GM12878 (cell line): ENCODE results near the gene TTLL12. TPM values are rescaled to one million over a fixed set of nuclear protein-coding genes. Genes with fewer than 3 reads are reported as not detected.

Source experiments
- ATAC-seq: fragments of 200-7000 bp; cut with Tn5 transposase; 3 replicates; pipeline ENCODE4 v1.9.1; 2020; ENCODE audit warnings: mild to moderate bottlenecking, moderate library complexity
- BruUV-seq: library from RNA; stranded (reverse); fragments of 400-500 nt; replicated peaks from 2 replicates; lab custom pipeline; 2021; lab: Mats Ljungman, UMichigan
- CTCF ChIA-PET: fragments of 300-600 bp; sonication (Branson Sonifier 250); formaldehyde crosslinking; extraction: SDS; loops from one replicate; lab custom pipeline; 2021; ENCODE audit warnings: inconsistent platforms; lab: Yijun Ruan, JAX
- POLR2A ChIA-PET: fragments of 350-600 bp; formaldehyde crosslinking; extraction: SDS; loops from one replicate; lab custom pipeline; 2021; ENCODE audit warnings: inconsistent platforms; lab: Charles Lee
- RAD21 ChIA-PET: fragments of 300-600 bp; sonication (Branson Sonifier 250); formaldehyde crosslinking; loops from one replicate; lab custom pipeline; 2023; ENCODE audit warnings: antibody characterized with exemption; ENCODE audit not compliant: unreplicated experiment; lab: Charles Lee
- SMC1A ChIA-PET: fragments of 300-600 bp; sonication (Branson Sonifier 250); formaldehyde crosslinking; loops from one replicate; lab custom pipeline; 2023; ENCODE audit not compliant: unreplicated experiment, uncharacterized antibody; lab: Charles Lee
- DNase-seq: peaks from one replicate; pipeline ENCODE4 v3.0.0-alpha.2; 2011; ENCODE audit warnings: low read depth, low spot score
- FAIRE-seq: peaks from 3 replicates; lab custom pipeline; 2011; peaks lifted over from hg19 to GRCh38; lab: Jason Lieb, UNC
- H2AFZ ChIP-seq: 2 replicates; pipeline ENCODE4 v1.6.0; 2011; ENCODE audit warnings: low read depth, low read length, control low read depth; ENCODE audit not compliant: control insufficient read depth
- H3K27ac ChIP-seq: 2 replicates; pipeline ENCODE4 v1.5.1; 2011; ENCODE audit warnings: control low read depth; ENCODE audit not compliant: control insufficient read depth, insufficient read depth
- H3K27me3 ChIP-seq, 2 experiments: replicated peaks in 1 of 2; 2 replicates each; pipeline versions ENCODE4 v1.6.0 to v1.6.1; 2011; ENCODE audit warnings: low read length in 1 of 2; ENCODE audit not compliant: control insufficient read depth in 2 of 2, insufficient read depth in 2 of 2
- H3K36me3 ChIP-seq, 2 experiments: 2 replicates each; pipeline ENCODE4 v1.5.1; 2011; ENCODE audit warnings: low read length in 1 of 2; ENCODE audit not compliant: control insufficient read depth in 2 of 2, insufficient read depth in 2 of 2
- H3K4me1 ChIP-seq: 2 replicates; pipeline ENCODE4 v1.6.1; 2011; ENCODE audit warnings: mild to moderate bottlenecking, low read length, moderate library complexity, mixed read lengths; ENCODE audit not compliant: control insufficient read depth, insufficient read depth
- H3K4me2 ChIP-seq: 2 replicates; pipeline ENCODE4 v1.6.0; 2011; ENCODE audit warnings: control low read depth; ENCODE audit not compliant: control insufficient read depth, insufficient read depth
- H3K4me3 ChIP-seq: fragments of 200-600 bp; sonication (generic); 2 replicates; pipeline ENCODE4 v1.5.1; 2016
- H3K79me2 ChIP-seq: 2 replicates; pipeline ENCODE4 v1.6.0; 2011; ENCODE audit warnings: low read length; ENCODE audit not compliant: control insufficient read depth, insufficient read depth
- H3K9ac ChIP-seq: 2 replicates; pipeline ENCODE4 v1.8.0; 2011; ENCODE audit warnings: low read length, control low read depth, mixed read lengths; ENCODE audit not compliant: control insufficient read depth, insufficient read depth
- H3K9me3 ChIP-seq: replicated peaks from 3 replicates; pipeline ENCODE4 v1.5.1; 2011; ENCODE audit warnings: mild to moderate bottlenecking, low read length; ENCODE audit not compliant: control insufficient read depth, insufficient read depth
- H4K20me1 ChIP-seq: 2 replicates; pipeline ENCODE4 v1.6.0; 2011; ENCODE audit not compliant: control insufficient read depth, insufficient read depth
- CHD2 ChIP-seq: IDR thresholded peaks from 2 replicates; pipeline ENCODE4 v1.6.1; 2011; ENCODE audit warnings: low read depth, low read length, improper control_type of control experiment, borderline replicate concordance
- FOXK2 ChIP-seq: fragments of 450-650 bp; IDR thresholded peaks from 2 replicates; pipeline ENCODE4 v1.6.1; 2017; ENCODE audit warnings: mild to moderate bottlenecking, moderate library complexity
- KAT2A ChIP-seq: conservative IDR thresholded peaks from 2 replicates; pipeline ENCODE4 v1.6.1; 2011; ENCODE audit warnings: low read depth, low read length; ENCODE audit not compliant: control insufficient read depth
- KLF5 ChIP-seq: fragments of 450-650 bp; IDR thresholded peaks from 2 replicates; pipeline ENCODE4 v1.6.1; 2014; ENCODE audit warnings: mild to moderate bottlenecking; ENCODE audit not compliant: partially characterized antibody
- MAX ChIP-seq: IDR thresholded peaks from 2 replicates; pipeline ENCODE4 v1.6.1; 2012; ENCODE audit warnings: low read depth, low read length, improper control_type of control experiment
- MEF2B ChIP-seq: fragments of 450-650 bp; IDR thresholded peaks from 2 replicates; pipeline ENCODE4 v1.6.1; 2018; ENCODE audit warnings: mild to moderate bottlenecking, moderate library complexity; ENCODE audit not compliant: partially characterized antibody, poor library complexity, severe bottlenecking
- NFYA ChIP-seq: IDR thresholded peaks from 2 replicates; pipeline ENCODE4 v1.6.1; 2011; ENCODE audit warnings: low read depth, mild to moderate bottlenecking, low read length, improper control_type of control experiment, borderline replicate concordance
- ZNF24 ChIP-seq: fragments of 450-650 bp; IDR thresholded peaks from 2 replicates; pipeline ENCODE4 v1.6.1; 2017; ENCODE audit warnings: antibody characterized with exemption, mild to moderate bottlenecking
- ZSCAN29 ChIP-seq: fragments of 450-650 bp; IDR thresholded peaks from 2 replicates; pipeline ENCODE4 v1.6.1; 2017; ENCODE audit warnings: mild to moderate bottlenecking, moderate library complexity
- WGBS: methylation state at CpG from one replicate; pipeline ENCODE4 v1.1.6; 2016; ENCODE audit warnings: low lambda C conversion rate; ENCODE audit not compliant: insufficient replicate concordance, insufficient coverage; ENCODE audit errors: missing lambda C conversion rate; 5-methylcytosine and 5-hydroxymethylcytosine counted together
- in situ Hi-C: fragments of 300-500 bp; cut with MboI; formaldehyde crosslinking; loops from 9 replicates; pipeline ENCODE4 v1.14.3; 2018; ENCODE audit warnings: mixed read lengths
- intact Hi-C: fragments of 100-400 bp; cut with micrococcal nuclease; formaldehyde crosslinking; loops from one replicate; pipeline ENCODE4 v1.14.2; 2022; ENCODE audit not compliant: unreplicated experiment
- polyA plus RNA-seq, 11 experiments: library from polyadenylated mRNA; depleted of rRNA in 4 of 11; unstranded in 6 of 11; stranded (reverse) in 5 of 11; fragments of >200 nt; fragmentation: Nextera tagmentation in 4 of 11; fragmentation: Illumina TruSeq in 1 of 11; extraction: Ambion mirVana in 4 of 11; extraction: Trizol in 1 of 11; gene quantifications; 1 replicate in 1 of 11; 2 replicates in 10 of 11; pipeline versions ENCODE4 v1.2.1 to v1.2.3, GENCODE V29; 2011 to 2016; ENCODE audit warnings: inconsistent platforms in 2 of 11, missing spikeins in 2 of 11, low read depth in 1 of 11
- total RNA-seq, 4 experiments: library from RNA; depleted of rRNA in 3 of 4; stranded (reverse); fragments of >200 nt in 3 of 4; fragmentation: Illumina TruSeq in 1 of 4; extraction: Trizol in 1 of 4; gene quantifications; 2 replicates each; pipeline versions ENCODE4 v1.2.1 to v1.2.3, GENCODE V29; 2013 to 2021
- TF ChIP-seq, protein P1 (sequence below): IDR thresholded peaks from 2 replicates; pipeline ENCODE4 v1.6.1; 2012; ENCODE audit warnings: low read depth, low read length, improper control_type of control experiment

TTLL12 gene
- total and polyA plus RNA-seq, 10 of the 15 experiments (the other 5 are each of a cell fraction or from before 2014, with no cell fraction given) = 1.00 to 89.8 (median 38.5) TPM

- ChIA-PET POLR2A (no interaction called here), CTCF (no interaction called here), SMC1A (no interaction called here), RAD21 (no interaction called here)
- Histone ChIP-seq H3K36me3 (peaks cover 7% of the 10 kb centered on the region in 2 experiments; a peak in 3 of 4 replicates), H3K4me2 (no peak overlapping the region), H4K20me1 (no peaks in the 10 kb centered on the region), H3K27ac (no peak overlapping the region), H3K4me3 (no peak overlapping the region), H3K27me3 (no peaks in the 10 kb centered on the region), H3K79me2 (peaks cover 7% of the 10 kb centered on the region), H2AFZ (no peak overlapping the region), H3K9me3 (no peaks in the 10 kb centered on the region), H3K4me1 (peaks cover 5% of the 10 kb centered on the region), H3K9ac (no peak overlapping the region)
- intact Hi-C loops = no loop called here
- in situ Hi-C loops = no loop called here
- no peak for ATAC-seq
- FAIRE-seq = no peak
- TF ChIP-seq FOXK2 (no peak), CHD2 (no peak), KLF5 (no peak), ZSCAN29 (no peak), KAT2A (no peak), MAX (no peak), MEF2B (no peak), NFYA (no peak), ZNF24 (no peak)
- TF ChIP-seq, protein P1, sequence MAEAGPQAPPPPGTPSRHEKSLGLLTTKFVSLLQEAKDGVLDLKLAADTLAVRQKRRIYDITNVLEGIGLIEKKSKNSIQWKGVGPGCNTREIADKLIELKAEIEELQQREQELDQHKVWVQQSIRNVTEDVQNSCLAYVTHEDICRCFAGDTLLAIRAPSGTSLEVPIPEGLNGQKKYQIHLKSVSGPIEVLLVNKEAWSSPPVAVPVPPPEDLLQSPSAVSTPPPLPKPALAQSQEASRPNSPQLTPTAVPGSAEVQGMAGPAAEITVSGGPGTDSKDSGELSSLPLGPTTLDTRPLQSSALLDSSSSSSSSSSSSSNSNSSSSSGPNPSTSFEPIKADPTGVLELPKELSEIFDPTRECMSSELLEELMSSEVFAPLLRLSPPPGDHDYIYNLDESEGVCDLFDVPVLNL = no peak
- no TSS peak for BruUV-seq
- WGBS = 93% methylated on average over 14 of the region's 15 CpGs
- no peak for DNase-seq
Measured at GRCh38 chr22:43180670-43181069, 6.3 kb downstream of the TTLL12 start.
